HG03060 (cell line): ENCODE results near the gene TTC21A.

Experiments
- ATAC-seq: cut with Tn5 transposase; IDR thresholded peaks from one replicate; pipeline ENCODE4 v1.9.1; 2021; ENCODE audit warnings: low read depth, moderate number of reproducible peaks; ENCODE audit not compliant: unreplicated experiment

The TTC21A gene

GRCh38 chr3:39098473-39099000, 8.9 kb upstream of the TTC21A start:
- ATAC-seq = no peak

- ATAC-seq = no peak
Measured at GRCh38 chr3:39099242-39099641, 8.2 kb upstream of the TTC21A start.

GRCh38 chr3:39099738-39100499, 7.6 kb upstream of the TTC21A start:
- ATAC-seq = no peak

DNA sequence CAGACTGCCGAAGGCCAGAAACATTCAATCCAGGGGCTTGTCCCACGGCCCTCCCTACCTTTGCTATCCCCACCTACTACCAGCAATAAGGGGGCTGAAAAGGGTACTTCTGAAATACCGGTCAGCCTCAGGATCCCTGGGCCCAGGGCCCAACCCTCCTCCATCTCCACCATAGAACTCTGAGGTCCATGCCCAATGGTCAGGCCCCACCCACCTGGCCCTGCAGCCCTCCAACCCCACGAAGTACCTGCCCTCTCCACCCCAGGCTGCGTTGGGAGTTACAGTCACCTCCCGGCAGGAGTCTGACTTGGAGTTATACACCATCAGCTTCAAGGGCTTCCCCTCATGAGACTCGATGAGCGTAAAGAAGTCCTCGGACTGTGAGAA, 7.0 kb upstream of the TTC21A start:
- ATAC-seq = no peak

DNA sequence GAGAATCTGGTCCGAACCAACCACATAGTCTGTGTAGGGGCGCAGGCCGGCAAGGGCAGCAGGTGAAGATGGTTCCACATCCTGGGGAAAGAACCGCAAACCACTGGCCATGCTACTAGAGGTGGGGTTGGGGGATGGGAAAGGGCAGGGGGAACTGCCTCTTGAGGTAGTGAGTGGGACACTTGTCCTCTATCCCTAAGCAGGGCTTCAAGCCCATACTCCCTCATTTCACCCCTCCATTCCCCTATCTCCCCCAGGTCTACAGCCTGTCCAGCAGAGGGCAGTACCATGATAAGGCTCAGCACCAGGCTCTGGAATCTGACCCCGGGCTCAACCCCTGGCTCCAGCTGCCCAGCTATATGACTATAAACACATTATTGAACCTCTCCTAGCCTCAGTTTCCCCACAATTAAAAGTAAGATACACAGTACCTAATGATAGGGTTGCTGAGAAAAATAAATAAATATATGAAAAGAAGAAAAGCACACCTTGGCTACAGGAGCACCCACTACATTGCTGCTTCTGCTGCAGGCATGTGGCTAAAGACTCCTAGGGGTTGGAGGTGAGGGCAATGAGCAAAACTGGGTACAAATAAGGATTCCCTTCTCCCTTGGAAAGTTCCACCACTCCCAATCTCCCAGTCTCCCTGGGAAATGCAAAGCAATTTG, 6.3 kb upstream of the TTC21A start:
- no peak for ATAC-seq

- no peak for ATAC-seq
Measured at GRCh38 chr3:39102504-39103323, 4.8 kb upstream of the TTC21A start.

GRCh38 chr3:39103324-39103693, 4.2 kb upstream of the TTC21A start:
- no peak for ATAC-seq

- no peak for ATAC-seq
Measured at GRCh38 chr3:39103791-39104552, 3.5 kb upstream of the TTC21A start.

GRCh38 chr3:39104961-39105686, 2.4 kb upstream of the TTC21A start:
- ATAC-seq = no peak

- ATAC-seq = no peak
Measured at GRCh38 chr3:39105687-39106063, 1.8 kb upstream of the TTC21A start.

DNA sequence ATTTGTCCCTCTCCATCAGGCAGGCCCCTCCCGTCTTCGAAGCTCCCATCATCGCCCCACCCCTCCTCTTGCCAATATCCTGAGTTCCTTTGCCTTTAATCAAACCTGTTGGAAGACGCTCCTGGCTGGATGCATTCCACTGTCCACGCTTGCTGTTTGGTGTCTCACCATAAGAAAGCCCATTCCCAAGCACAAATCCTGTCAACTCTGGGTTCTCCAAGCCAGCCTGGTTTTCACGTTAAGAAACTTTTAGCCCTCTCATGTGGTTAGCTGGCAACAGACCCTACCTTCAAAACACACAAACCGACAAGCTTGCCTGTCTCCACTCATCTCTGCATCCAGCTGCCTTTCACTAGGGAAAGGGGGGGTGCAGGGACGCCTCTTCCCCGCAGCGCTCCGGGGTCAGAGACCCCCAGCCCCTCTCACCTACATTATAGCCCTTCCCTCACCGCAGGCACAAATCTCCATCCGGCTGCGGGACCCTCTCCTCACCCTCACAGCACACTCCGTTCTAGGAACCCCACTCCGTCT, 1.1 kb upstream of the TTC21A start:
- ATAC-seq = no peak

DNA sequence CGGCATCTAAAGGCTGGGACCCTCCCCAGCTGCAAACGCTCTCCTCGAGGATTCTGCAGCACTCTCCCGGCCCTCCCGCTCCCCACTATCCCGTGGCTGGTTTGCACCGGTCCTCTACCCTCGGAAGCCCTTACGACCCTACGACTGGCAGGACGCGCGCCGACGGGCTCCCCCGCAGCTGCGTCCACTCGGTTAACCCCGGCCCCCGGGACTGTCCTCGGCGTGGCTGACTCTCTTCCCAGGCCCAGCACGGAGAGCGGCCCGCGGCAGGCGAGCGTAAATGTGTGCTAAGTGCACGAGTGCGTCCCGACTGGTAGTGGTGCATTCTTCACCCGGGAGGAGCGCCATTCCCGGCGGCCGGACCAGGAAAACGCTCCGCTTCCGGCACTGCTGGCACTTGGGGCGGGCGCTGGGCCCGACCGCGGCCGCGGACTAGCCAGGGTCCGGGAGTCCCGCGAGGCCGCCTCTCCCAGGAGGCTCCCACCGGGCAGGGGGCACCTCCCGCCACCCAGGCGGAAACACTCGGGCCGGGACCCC, 561 bp upstream of the TTC21A start:
- ATAC-seq = no peak

- peak; percentile 81 for ATAC-seq
Measured at GRCh38 chr3:39108200-39108710, 775 bp downstream of the TTC21A start.

GRCh38 chr3:39109086-39109485, 1.6 kb downstream of the TTC21A start:
- no peak for ATAC-seq

DNA sequence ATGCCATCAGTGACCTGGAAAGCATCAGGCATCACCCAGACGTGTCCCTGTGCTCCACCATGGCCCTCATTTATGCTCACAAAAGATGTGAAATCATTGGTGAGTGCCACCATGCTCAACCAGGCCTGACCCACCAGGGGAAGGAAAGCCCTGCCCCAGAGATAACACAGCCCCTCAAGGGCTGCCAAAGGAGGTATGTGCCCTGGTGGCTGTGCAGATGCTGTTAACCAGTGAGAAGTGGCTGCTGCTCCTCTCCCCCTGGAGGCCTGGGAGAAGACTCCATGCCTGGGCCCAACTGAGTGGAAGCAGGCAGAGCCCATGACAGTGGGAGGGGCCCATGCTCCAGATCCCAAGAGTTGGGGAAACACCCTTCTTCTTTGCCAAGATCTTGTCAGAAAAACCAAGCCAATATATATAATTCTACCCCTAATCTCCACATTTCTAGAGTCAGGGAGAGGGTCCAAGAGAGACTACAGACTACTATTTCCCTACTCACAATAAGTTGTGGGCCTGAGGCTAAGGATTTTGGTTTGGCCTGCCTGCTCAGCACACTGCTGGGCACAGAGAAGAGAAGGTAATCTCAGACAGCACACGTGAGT, 2.7 kb downstream of the TTC21A start:
- ATAC-seq = no peak

DNA sequence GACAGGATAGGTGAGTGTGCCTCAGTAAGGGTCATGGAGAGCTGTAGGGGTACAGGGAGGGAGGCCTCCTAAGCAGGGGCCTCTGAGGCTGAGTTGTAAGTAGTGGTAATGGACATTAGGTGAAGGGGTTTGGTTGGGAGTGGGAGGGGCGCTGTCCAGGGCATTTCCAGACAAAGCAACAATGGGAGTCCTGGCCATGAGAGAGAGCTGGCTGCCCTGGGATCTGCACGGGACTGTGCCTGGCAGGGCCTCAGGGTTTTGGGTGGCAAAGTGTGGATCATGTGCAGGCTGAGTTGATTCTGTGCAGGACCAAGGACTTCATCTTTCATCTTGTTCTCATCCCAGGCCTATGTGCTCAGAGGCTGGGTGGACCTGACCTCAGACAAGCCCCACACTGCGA, 4.6 kb downstream of the TTC21A start:
- no peak for ATAC-seq

DNA sequence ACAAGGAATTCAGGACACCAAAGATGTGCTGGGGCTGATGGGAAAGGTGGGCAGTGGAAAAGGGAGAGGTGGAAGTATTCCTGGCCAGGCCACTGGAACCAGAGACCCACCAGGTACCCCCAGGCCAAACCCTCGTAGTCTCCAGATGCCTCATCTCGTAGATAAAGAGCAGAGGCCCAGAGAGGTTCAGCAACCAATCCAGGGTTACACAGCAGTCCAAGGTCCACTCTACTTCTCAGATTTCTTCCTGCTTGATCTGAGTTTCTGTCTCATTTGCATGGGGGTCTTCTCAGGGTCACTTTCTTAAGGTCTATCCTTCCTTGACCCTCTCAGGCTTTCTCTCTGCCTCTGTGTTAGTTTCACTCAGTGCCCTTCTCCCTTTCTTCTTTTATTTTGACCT, 5.1 kb downstream of the TTC21A start:
- no peak for ATAC-seq

DNA sequence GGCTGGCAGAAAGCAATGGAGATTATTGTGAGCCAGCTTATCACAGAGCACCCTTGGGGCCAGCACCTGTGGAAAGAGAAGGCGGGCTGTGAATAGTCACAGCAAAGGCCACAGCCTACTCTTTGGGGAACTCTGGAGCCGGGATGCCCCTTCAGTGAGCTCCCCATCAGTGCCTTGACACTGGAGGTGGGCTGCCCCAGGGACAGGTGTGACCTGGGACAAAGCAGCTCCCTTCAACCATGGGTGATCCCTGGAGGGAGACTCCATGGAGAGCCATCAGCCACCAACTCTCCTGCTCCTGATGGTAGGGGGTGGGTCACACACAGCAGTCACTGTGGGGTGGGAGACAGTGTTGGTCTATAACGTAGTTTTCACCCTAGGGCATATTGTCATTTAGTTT, 5.8 kb downstream of the TTC21A start:
- no peak for ATAC-seq

GRCh38 chr3:39114456-39114855, 7.0 kb downstream of the TTC21A start:
- ATAC-seq = no peak
